HepG2 (cell line): ENCODE results near the gene TSSK2. TPM values are rescaled to one million over a fixed set of nuclear protein-coding genes. Genes with fewer than 3 reads are reported as not detected.
A peak's percentile ranks its signal among the peaks of the same experiment; 100 is the strongest.

ENCODE experiments used
- CBX5 ChIP-seq: sonication (generic); formaldehyde crosslinking; IDR thresholded peaks from 2 replicates; pipeline ENCODE4 v1.4.0; 2020; ENCODE audit warnings: missing genetic modification reagents, borderline replicate concordance
- CHD4 ChIP-seq: fragments of 200-600 bp; sonication (generic); IDR thresholded peaks from 2 replicates; pipeline ENCODE4 v1.7.0; 2017; ENCODE audit warnings: mild to moderate bottlenecking, low read length, borderline replicate concordance
- DMAP1 ChIP-seq: IDR thresholded peaks from 2 replicates; pipeline ENCODE4 v1.6.1; 2016
- MXD4 ChIP-seq: IDR thresholded peaks from 2 replicates; pipeline ENCODE4 v1.6.1; 2016; ENCODE audit warnings: mild to moderate bottlenecking, missing biosample characterization, missing genetic modification reagents
- NCOA1 ChIP-seq: sonication (generic); formaldehyde crosslinking; IDR thresholded peaks from 2 replicates; pipeline ENCODE4 v1.9.0; 2021; ENCODE audit warnings: missing genetic modification reagents
- TEF ChIP-seq: sonication (generic); formaldehyde crosslinking; IDR thresholded peaks from 2 replicates; pipeline ENCODE4 v1.5.0; 2020; ENCODE audit warnings: missing genetic modification reagents
- XBP1 ChIP-seq: sonication (generic); formaldehyde crosslinking; IDR thresholded peaks from 2 replicates; pipeline ENCODE4 v1.5.0; 2020; ENCODE audit warnings: missing genetic modification reagents
- ZEB1 ChIP-seq: IDR thresholded peaks from 2 replicates; pipeline ENCODE4 v1.6.1; 2012; ENCODE audit warnings: mild to moderate bottlenecking, low read depth, inconsistent platforms; ENCODE audit not compliant: insufficient replicate concordance
- ZNF562 ChIP-seq: sonication (generic); formaldehyde crosslinking; IDR thresholded peaks from 2 replicates; pipeline ENCODE4 v1.8.0; 2022; ENCODE audit warnings: missing genetic modification reagents, borderline replicate concordance
- ZNF629 ChIP-seq: sonication (generic); formaldehyde crosslinking; conservative IDR thresholded peaks from 2 replicates; pipeline ENCODE4 v1.5.0; 2020; ENCODE audit warnings: missing genetic modification reagents
- ZNF646 ChIP-seq: sonication (generic); formaldehyde crosslinking; IDR thresholded peaks from 2 replicates; pipeline ENCODE4 v1.9.0; 2021; ENCODE audit warnings: mild to moderate bottlenecking, missing genetic modification reagents
- polyA plus RNA-seq, 8 experiments: library from polyadenylated mRNA; depleted of rRNA in 3 of 8; stranded (reverse) in 7 of 8; unstranded in 1 of 8; fragments of >200 nt; fragmentation: Illumina TruSeq in 4 of 8; extraction: Trizol in 4 of 8; gene quantifications; 2 replicates each; pipeline versions ENCODE4 v1.2.1 to v1.2.3, GENCODE V29; 2011 to 2016; ENCODE audit warnings: low read depth in 4 of 8, missing spikeins in 1 of 8, mixed read lengths in 1 of 8; ENCODE audit not compliant: insufficient read depth in 1 of 8
- total RNA-seq, 5 experiments: library from RNA; depleted of rRNA; stranded (reverse); fragments of >200 nt; fragmentation: Illumina TruSeq; extraction: Trizol; gene quantifications; 2 replicates each; pipeline ENCODE4 v1.2.3, GENCODE V29; 2016; ENCODE audit warnings: low read depth in 1 of 5
- TF ChIP-seq, protein P1 (sequence below): sonication (generic); formaldehyde crosslinking; conservative IDR thresholded peaks from 2 replicates; pipeline ENCODE4 v1.5.0; 2020; ENCODE audit warnings: missing genetic modification reagents
- TF ChIP-seq, protein P2 (sequence below): sonication (generic); formaldehyde crosslinking; IDR thresholded peaks from 2 replicates; pipeline ENCODE4 v1.9.0; 2022; ENCODE audit warnings: low read depth, missing genetic modification reagents
- TF ChIP-seq, protein P3 (sequence below): sonication (generic); formaldehyde crosslinking; IDR thresholded peaks from 2 replicates; pipeline ENCODE4 v1.4.0; 2020; ENCODE audit warnings: missing genetic modification reagents, borderline replicate concordance

TSSK2 gene
- total and polyA plus RNA-seq, 2 of the 13 experiments (the other 11 are each of a cell fraction or from before 2014, with no cell fraction given), result not detected

GRCh38 chr22:19175026-19175601 lies 44.0 kb downstream of the TSSK2 start (continued):
- TF ChIP-seq, protein P1, sequence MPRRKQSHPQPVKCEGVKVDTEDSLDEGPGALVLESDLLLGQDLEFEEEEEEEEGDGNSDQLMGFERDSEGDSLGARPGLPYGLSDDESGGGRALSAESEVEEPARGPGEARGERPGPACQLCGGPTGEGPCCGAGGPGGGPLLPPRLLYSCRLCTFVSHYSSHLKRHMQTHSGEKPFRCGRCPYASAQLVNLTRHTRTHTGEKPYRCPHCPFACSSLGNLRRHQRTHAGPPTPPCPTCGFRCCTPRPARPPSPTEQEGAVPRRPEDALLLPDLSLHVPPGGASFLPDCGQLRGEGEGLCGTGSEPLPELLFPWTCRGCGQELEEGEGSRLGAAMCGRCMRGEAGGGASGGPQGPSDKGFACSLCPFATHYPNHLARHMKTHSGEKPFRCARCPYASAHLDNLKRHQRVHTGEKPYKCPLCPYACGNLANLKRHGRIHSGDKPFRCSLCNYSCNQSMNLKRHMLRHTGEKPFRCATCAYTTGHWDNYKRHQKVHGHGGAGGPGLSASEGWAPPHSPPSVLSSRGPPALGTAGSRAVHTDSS, result no peak
- no peak for TF ChIP-seq CBX5 (CRISPR knock-in tag)
- TF ChIP-seq, protein P2, sequence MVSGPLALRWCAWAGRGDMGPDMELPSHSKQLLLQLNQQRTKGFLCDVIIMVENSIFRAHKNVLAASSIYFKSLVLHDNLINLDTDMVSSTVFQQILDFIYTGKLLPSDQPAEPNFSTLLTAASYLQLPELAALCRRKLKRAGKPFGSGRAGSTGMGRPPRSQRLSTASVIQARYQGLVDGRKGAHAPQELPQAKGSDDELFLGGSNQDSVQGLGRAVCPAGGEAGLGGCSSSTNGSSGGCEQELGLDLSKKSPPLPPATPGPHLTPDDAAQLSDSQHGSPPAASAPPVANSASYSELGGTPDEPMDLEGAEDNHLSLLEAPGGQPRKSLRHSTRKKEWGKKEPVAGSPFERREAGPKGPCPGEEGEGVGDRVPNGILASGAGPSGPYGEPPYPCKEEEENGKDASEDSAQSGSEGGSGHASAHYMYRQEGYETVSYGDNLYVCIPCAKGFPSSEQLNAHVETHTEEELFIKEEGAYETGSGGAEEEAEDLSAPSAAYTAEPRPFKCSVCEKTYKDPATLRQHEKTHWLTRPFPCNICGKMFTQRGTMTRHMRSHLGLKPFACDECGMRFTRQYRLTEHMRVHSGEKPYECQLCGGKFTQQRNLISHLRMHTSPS (CRISPR knock-in tag), result no peak
- no peak for TF ChIP-seq TEF (CRISPR knock-in tag)
- TF ChIP-seq XBP1 (CRISPR knock-in tag), result no peak
- TF ChIP-seq DMAP1 (CRISPR knock-in tag), result no peak
- no peak for TF ChIP-seq ZNF562 (CRISPR knock-in tag)
- TF ChIP-seq, protein P3, sequence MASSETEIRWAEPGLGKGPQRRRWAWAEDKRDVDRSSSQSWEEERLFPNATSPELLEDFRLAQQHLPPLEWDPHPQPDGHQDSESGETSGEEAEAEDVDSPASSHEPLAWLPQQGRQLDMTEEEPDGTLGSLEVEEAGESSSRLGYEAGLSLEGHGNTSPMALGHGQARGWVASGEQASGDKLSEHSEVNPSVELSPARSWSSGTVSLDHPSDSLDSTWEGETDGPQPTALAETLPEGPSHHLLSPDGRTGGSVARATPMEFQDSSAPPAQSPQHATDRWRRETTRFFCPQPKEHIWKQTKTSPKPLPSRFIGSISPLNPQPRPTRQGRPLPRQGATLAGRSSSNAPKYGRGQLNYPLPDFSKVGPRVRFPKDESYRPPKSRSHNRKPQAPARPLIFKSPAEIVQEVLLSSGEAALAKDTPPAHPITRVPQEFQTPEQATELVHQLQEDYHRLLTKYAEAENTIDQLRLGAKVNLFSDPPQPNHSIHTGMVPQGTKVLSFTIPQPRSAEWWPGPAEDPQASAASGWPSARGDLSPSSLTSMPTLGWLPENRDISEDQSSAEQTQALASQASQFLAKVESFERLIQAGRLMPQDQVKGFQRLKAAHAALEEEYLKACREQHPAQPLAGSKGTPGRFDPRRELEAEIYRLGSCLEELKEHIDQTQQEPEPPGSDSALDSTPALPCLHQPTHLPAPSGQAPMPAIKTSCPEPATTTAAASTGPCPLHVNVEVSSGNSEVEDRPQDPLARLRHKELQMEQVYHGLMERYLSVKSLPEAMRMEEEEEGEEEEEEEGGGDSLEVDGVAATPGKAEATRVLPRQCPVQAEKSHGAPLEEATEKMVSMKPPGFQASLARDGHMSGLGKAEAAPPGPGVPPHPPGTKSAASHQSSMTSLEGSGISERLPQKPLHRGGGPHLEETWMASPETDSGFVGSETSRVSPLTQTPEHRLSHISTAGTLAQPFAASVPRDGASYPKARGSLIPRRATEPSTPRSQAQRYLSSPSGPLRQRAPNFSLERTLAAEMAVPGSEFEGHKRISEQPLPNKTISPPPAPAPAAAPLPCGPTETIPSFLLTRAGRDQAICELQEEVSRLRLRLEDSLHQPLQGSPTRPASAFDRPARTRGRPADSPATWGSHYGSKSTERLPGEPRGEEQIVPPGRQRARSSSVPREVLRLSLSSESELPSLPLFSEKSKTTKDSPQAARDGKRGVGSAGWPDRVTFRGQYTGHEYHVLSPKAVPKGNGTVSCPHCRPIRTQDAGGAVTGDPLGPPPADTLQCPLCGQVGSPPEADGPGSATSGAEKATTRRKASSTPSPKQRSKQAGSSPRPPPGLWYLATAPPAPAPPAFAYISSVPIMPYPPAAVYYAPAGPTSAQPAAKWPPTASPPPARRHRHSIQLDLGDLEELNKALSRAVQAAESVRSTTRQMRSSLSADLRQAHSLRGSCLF (CRISPR knock-in tag), result no peak
- TF ChIP-seq NCOA1 (CRISPR knock-in tag), result peak; percentile 6; the same call in 1 of the 2 replicates
- no peak for TF ChIP-seq ZNF646 (CRISPR knock-in tag)
- TF ChIP-seq ZEB1, result no peak
- no peak for TF ChIP-seq ZNF629 (CRISPR knock-in tag)
- TF ChIP-seq MXD4 (CRISPR knock-in tag), result no peak
- TF ChIP-seq CHD4, result no peak
